IMR-90 (cell line): Measurements from ENCODE around the gene JPH3.

Experiments used
- BHLHE40 ChIP-seq: fragments of 150-350 bp; IDR thresholded peaks from 2 replicates; pipeline ENCODE4 v1.6.1; 2016; ENCODE audit warnings: mild to moderate bottlenecking, low read depth, low read length
- CHD1 ChIP-seq: IDR thresholded peaks from 2 replicates; pipeline ENCODE4 v1.6.1; 2012; ENCODE audit warnings: low read depth, low read length, improper control_type of control experiment
- CTCF ChIP-seq: conservative IDR thresholded peaks from 2 replicates; pipeline ENCODE4 v1.5.1; 2012; ENCODE audit warnings: mild to moderate bottlenecking, low read depth, low read length, improper control_type of control experiment
- ELK1 ChIP-seq: fragments of 150-350 bp; IDR thresholded peaks from 2 replicates; pipeline ENCODE4 v1.6.1; 2016; ENCODE audit warnings: low read depth, mild to moderate bottlenecking, low read length, moderate library complexity, borderline replicate concordance
- FOS ChIP-seq: fragments of 150-350 bp; IDR thresholded peaks from 2 replicates; pipeline ENCODE4 v1.6.1; 2016; ENCODE audit warnings: low read depth, low read length
- MAFK ChIP-seq: IDR thresholded peaks from 2 replicates; pipeline ENCODE4 v1.6.1; 2012; ENCODE audit warnings: low read depth, low read length, improper control_type of control experiment
- MAZ ChIP-seq: IDR thresholded peaks from 2 replicates; pipeline ENCODE4 v1.6.1; 2012; ENCODE audit warnings: low read depth, mild to moderate bottlenecking, low read length, improper control_type of control experiment, moderate library complexity, borderline replicate concordance
- MXI1 ChIP-seq: IDR thresholded peaks from 2 replicates; pipeline ENCODE4 v1.6.1; 2012; ENCODE audit warnings: low read depth, mild to moderate bottlenecking, low read length, moderate library complexity, borderline replicate concordance
- NFE2L2 ChIP-seq: fragments of 150-350 bp; IDR thresholded peaks from 2 replicates; pipeline ENCODE4 v1.6.1; 2016; ENCODE audit warnings: low read depth, mild to moderate bottlenecking, low read length
- POLR2A ChIP-seq: IDR thresholded peaks from 2 replicates; pipeline ENCODE4 v1.6.1; 2012; ENCODE audit warnings: mild to moderate bottlenecking, low read depth, low read length
- RAD21 ChIP-seq: IDR thresholded peaks from 2 replicates; pipeline ENCODE4 v1.6.1; 2012; ENCODE audit warnings: low read length, improper control_type of control experiment
- RFX5 ChIP-seq: IDR thresholded peaks from 2 replicates; pipeline ENCODE4 v1.8.0; 2012; ENCODE audit warnings: low read depth, mild to moderate bottlenecking, low read length, moderate library complexity
- SMC3 ChIP-seq: fragments of 150-350 bp; IDR thresholded peaks from 2 replicates; pipeline ENCODE4 v1.6.1; 2016; ENCODE audit warnings: low read depth, mild to moderate bottlenecking, antibody characterized with exemption, low read length, moderate library complexity
- USF2 ChIP-seq: fragments of 150-350 bp; IDR thresholded peaks from 2 replicates; pipeline ENCODE4 v1.6.1; 2017; ENCODE audit warnings: mild to moderate bottlenecking, antibody characterized with exemption, low read length, low read depth

DNA sequence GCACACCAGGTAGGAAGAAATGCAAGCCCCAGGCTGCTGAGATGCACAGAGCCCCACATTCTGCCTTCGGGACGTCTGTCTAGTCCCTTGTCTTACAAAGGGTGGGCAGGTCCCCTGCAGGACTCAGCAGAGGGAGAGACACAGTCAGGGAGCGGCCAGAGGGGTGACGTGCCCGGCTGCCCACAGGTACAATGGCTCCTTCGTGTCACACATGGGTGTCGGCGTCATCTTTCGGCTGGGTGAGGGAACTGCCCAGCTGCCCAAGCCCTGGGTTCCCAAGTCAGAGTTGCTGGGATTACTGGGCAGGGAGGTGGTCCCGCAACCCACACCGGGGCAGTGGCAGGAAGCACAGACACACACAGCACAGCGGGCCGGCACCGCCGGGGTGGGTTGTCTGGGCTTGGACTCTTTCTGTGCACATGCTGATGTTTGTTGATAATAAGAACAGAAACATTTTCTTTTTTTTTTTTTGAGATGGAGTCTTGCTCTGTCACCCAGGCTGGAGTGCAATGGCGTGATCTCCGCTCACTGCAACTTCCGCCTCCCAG lies 80.6 kb downstream of the JPH3 start:
- TF ChIP-seq USF2 (no peak), CTCF (no peak), POLR2A (no peak), BHLHE40 (no peak), CHD1 (no peak), RAD21 (no peak), ELK1 (no peak), MXI1 (no peak), MAFK (no peak), NFE2L2 (no peak), RFX5 (no peak), FOS (no peak), SMC3 (no peak), MAZ (no peak)
